HCT116 (cell line): ENCODE measurements around the gene UQCRH. TPM values are rescaled to one million over a fixed set of nuclear protein-coding genes. Genes with fewer than 3 reads are reported as not detected.

Source experiments
- ATAC-seq: fragments of 200-7000 bp; cut with Tn5 transposase; 2 replicates; pipeline ENCODE4 v1.9.1; 2020; ENCODE audit warnings: mild to moderate bottlenecking, moderate library complexity
- BruUV-seq: library from RNA; stranded (reverse); fragments of 400-500 nt; replicated peaks from 2 replicates; lab custom pipeline; 2021; lab: Mats Ljungman, UMichigan
- CTCF ChIA-PET: fragments of 300-600 bp; sonication (Branson Sonifier 250); formaldehyde crosslinking; loops from one replicate; lab custom pipeline; 2021; ENCODE audit warnings: antibody characterized with exemption; lab: Charles Lee
- POLR2A ChIA-PET: fragments of 300-600, 350-600 bp; sonication (Branson Sonifier 250); formaldehyde crosslinking; loops from one replicate; lab custom pipeline; 2021; ENCODE audit warnings: antibody characterized with exemption; lab: Charles Lee
- RAD21 ChIA-PET, 2 experiments: fragments of 300-600 bp; sonication (Branson Sonifier 250); formaldehyde crosslinking; loops; one replicate each; lab custom pipeline; 2023; ENCODE audit warnings: low total read pairs in 2 of 2; ENCODE audit not compliant: uncharacterized antibody in 2 of 2, unreplicated experiment in 2 of 2, low non-redundant PET in 1 of 2; lab: Charles Lee
- DNase-seq: peaks from one replicate; pipeline ENCODE4 v3.0.0-alpha.2; 2010; ENCODE audit warnings: low read depth, low spot score
- H2AFZ ChIP-seq: fragments of 200-600 bp; shearing (Covaris generic), sonication (generic); 2 replicates; pipeline ENCODE4 v1.6.1; 2017; ENCODE audit warnings: low read depth, mixed run types, mixed read lengths, antibody characterized with exemption, low read length; ENCODE audit not compliant: poor library complexity, severe bottlenecking
- H3K27ac ChIP-seq: 2 replicates; pipeline ENCODE4 v1.5.1; 2012; ENCODE audit warnings: low read depth, low read length
- H3K27me3 ChIP-seq: fragments of 200-600 bp; sonication (generic); 2 replicates; pipeline ENCODE4 v1.6.1; 2016; ENCODE audit warnings: mixed run types, low read length, mixed read lengths; ENCODE audit not compliant: insufficient read depth
- H3K36me3 ChIP-seq, 2 experiments: fragments of 200-500 bp in 1 of 2; fragments of 200-600 bp in 1 of 2; sonication (Bioruptor generic) in 1 of 2; sonication (generic) in 1 of 2; 2 replicates each; pipeline versions ENCODE4 v1.5.1 to v1.6.1; 2014 to 2016; ENCODE audit warnings: low read length in 2 of 2, inconsistent platforms in 1 of 2, mixed read lengths in 1 of 2, mixed run types in 1 of 2; ENCODE audit not compliant: insufficient read depth in 2 of 2, control insufficient read depth in 1 of 2
- H3K4me1 ChIP-seq, 2 experiments: fragments of 200-600 bp in 1 of 2; sonication (generic) in 1 of 2; 2 replicates each; pipeline versions ENCODE4 v1.5.1 to v1.6.1; 2012 to 2017; ENCODE audit warnings: low read length in 2 of 2, inconsistent platforms in 1 of 2, mild to moderate bottlenecking in 1 of 2, mixed read lengths in 1 of 2, mixed run types in 1 of 2, moderate library complexity in 1 of 2; ENCODE audit not compliant: insufficient read depth in 2 of 2, control insufficient read depth in 1 of 2
- H3K4me2 ChIP-seq: fragments of 200-600 bp; sonication (generic); 2 replicates; pipeline ENCODE4 v1.6.1; 2017; ENCODE audit warnings: mixed run types, low read length, mixed read lengths
- H3K4me3 ChIP-seq, 2 experiments: fragments of 200-600 bp in 1 of 2; sonication (generic) in 1 of 2; replicated peaks in 1 of 2; 2 replicates each; pipeline ENCODE4 v1.5.1; 2011 to 2016; ENCODE audit warnings: low read length in 2 of 2, control low read depth in 1 of 2, low read depth in 1 of 2, mild to moderate bottlenecking in 1 of 2, mixed read lengths in 1 of 2, mixed run types in 1 of 2
- H3K79me2 ChIP-seq: fragments of 200-600 bp; sonication (generic); 2 replicates; pipeline ENCODE4 v1.6.1; 2017; ENCODE audit warnings: mild to moderate bottlenecking, mixed run types, low read length, moderate library complexity, mixed read lengths; ENCODE audit not compliant: insufficient read depth
- H3K9ac ChIP-seq: fragments of 200-600 bp; sonication (generic); 2 replicates; pipeline ENCODE4 v1.6.1; 2016; ENCODE audit warnings: low read length, mixed read lengths
- H3K9me2 ChIP-seq: fragments of 200-600 bp; sonication (generic), shearing (Covaris generic); 2 replicates; pipeline ENCODE4 v1.6.1; 2017; ENCODE audit warnings: mixed run types, mild to moderate bottlenecking, moderate library complexity; ENCODE audit not compliant: insufficient read depth
- H3K9me3 ChIP-seq, 2 experiments: fragments of 200-500 bp in 1 of 2; fragments of 200-600 bp in 1 of 2; sonication (Bioruptor generic) in 1 of 2; sonication (generic) in 1 of 2; 2 replicates each; pipeline ENCODE4 v1.6.1; 2014 to 2017; ENCODE audit warnings: low read length in 2 of 2, mixed read lengths in 2 of 2, inconsistent platforms in 1 of 2, low read depth in 1 of 2, mild to moderate bottlenecking in 1 of 2, mixed run types in 1 of 2, moderate library complexity in 1 of 2; ENCODE audit not compliant: control insufficient read depth in 1 of 2, insufficient read depth in 1 of 2
- H4K20me1 ChIP-seq: fragments of 200-600 bp; sonication (generic), shearing (Covaris generic); 2 replicates; pipeline ENCODE4 v1.6.1; 2017; ENCODE audit warnings: mixed run types, mild to moderate bottlenecking, moderate library complexity; ENCODE audit not compliant: insufficient read depth
- CBX3 ChIP-seq: IDR thresholded peaks from 2 replicates; pipeline ENCODE4 v1.6.1; 2012; ENCODE audit warnings: low read depth
- ELF1 ChIP-seq: IDR thresholded peaks from 2 replicates; pipeline ENCODE4 v1.6.1; 2012; ENCODE audit warnings: low read depth, borderline replicate concordance
- RAD21 ChIP-seq: IDR thresholded peaks from 2 replicates; pipeline ENCODE4 v1.6.1; 2012; ENCODE audit warnings: low read depth, mild to moderate bottlenecking
- SP1 ChIP-seq: IDR thresholded peaks from 2 replicates; pipeline ENCODE4 v1.6.1; 2012; ENCODE audit warnings: low read depth
- SRF ChIP-seq: IDR thresholded peaks from 2 replicates; pipeline ENCODE4 v1.6.1; 2012; ENCODE audit warnings: low read depth
- TCF7L2 ChIP-seq: IDR thresholded peaks from 2 replicates; pipeline ENCODE4 v1.7.0; 2011; ENCODE audit warnings: borderline replicate concordance, inconsistent platforms; ENCODE audit not compliant: insufficient read depth, insufficient read length; ENCODE audit errors: extremely low read depth
- YY1 ChIP-seq: IDR thresholded peaks from 2 replicates; pipeline ENCODE4 v1.6.1; 2011; ENCODE audit warnings: low read length, low read depth, moderate library complexity, mild to moderate bottlenecking; ENCODE audit not compliant: insufficient replicate concordance; ENCODE audit errors: extremely low read depth
- ZBTB33 ChIP-seq: IDR thresholded peaks from 2 replicates; pipeline ENCODE4 v1.6.1; 2011; ENCODE audit warnings: mild to moderate bottlenecking, low read length, moderate library complexity; ENCODE audit not compliant: insufficient replicate concordance; ENCODE audit errors: extremely low read depth
- ZNF274 ChIP-seq: fragments of 200-500 bp; sonication (Bioruptor generic); IDR thresholded peaks from 2 replicates; pipeline ENCODE4 v1.6.1; 2014; ENCODE audit warnings: mild to moderate bottlenecking, low read depth, low read length, inconsistent platforms
- intact Hi-C: fragments of 100-400 bp; cut with micrococcal nuclease; formaldehyde crosslinking; loops from 2 replicates; pipeline ENCODE4 v1.10.0; 2022
- total RNA-seq: library from RNA; stranded (reverse); gene quantifications from one replicate; pipeline ENCODE4 v1.2.1, GENCODE V29; 2021; ENCODE audit not compliant: unreplicated experiment
- TF ChIP-seq, protein P1 (sequence below): IDR thresholded peaks from 2 replicates; pipeline ENCODE4 v1.6.1; 2012
- TF ChIP-seq, protein P2 (sequence below), 3 experiments: fragments of 200-600 bp in 1 of 3; sonication (generic) in 1 of 3; IDR thresholded peaks in 2 of 3; conservative IDR thresholded peaks in 1 of 3; 2 replicates each; pipeline ENCODE4 v1.5.1; 2012 to 2017; ENCODE audit warnings: low read depth in 2 of 3, low read length in 2 of 3, antibody characterized with exemption in 1 of 3, borderline replicate concordance in 1 of 3, control low read depth in 1 of 3, mild to moderate bottlenecking in 1 of 3, mixed read lengths in 1 of 3, mixed run types in 1 of 3, moderate library complexity in 1 of 3; ENCODE audit not compliant: insufficient read depth in 1 of 3

Gene UQCRH
- total RNA-seq, 1 experiment from 2014 or later = 514 TPM

DNA sequence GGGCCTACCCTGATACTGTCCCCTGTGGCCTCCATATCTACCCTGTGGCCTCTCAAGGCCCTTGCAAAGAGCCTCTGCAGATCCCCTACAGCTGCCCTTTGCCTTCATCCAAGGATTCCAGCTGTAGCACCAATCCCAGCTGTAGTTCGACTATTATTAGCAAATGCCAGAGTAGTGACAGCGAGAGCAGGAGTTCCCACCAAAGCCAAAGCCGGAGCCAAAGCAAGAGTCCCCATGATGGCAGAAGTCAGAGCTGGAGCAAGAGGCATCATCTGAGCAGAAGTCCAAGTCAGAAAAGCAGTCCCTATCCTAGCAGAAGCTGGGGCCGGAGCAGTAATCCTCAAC is 39.8 kb downstream of the UQCRH start:
- no peaks in the 10 kb centered on the region for H3K9me3 ChIP-seq
- peaks cover 12 to 20% of the 10 kb centered on the region in 2 experiments; a peak in 3 of 4 replicates for H3K36me3 ChIP-seq
- no peak overlapping the region for H3K9ac ChIP-seq
- no peak overlapping the region for H3K4me2 ChIP-seq
- no TSS peak for BruUV-seq
- no peak for DNase-seq
- intact Hi-C loops = no loop called here
- peaks cover 34% of the 10 kb centered on the region for H3K79me2 ChIP-seq
- TF ChIP-seq ZNF274 = no peak
- TF ChIP-seq CBX3 = no peak
- no peak for TF ChIP-seq RAD21
- TF ChIP-seq SRF = no peak
- no peak for TF ChIP-seq YY1
- TF ChIP-seq SP1 = no peak
- TF ChIP-seq, all 23 proteins: peak for 0
- H3K4me1 ChIP-seq = peaks cover 22 to 41% of the 10 kb centered on the region in 2 experiments
- ChIA-PET POLR2A (interaction anchor here (1.7 kb wide), 1 partner anchor 10 kb away, joined by 4 read pairs; no protein-coding TSS in a partner anchor), RAD21 (no interaction called here), CTCF (interaction anchor here (1.7 kb wide), 1 partner anchor 10 kb away, joined by 6 read pairs; no protein-coding TSS in a partner anchor)
- no peaks in the 10 kb centered on the region for H3K27me3 ChIP-seq
- H3K4me3 ChIP-seq = no peak overlapping the region
- H3K9me2 ChIP-seq = no peaks in the 10 kb centered on the region
- H4K20me1 ChIP-seq = no peaks in the 10 kb centered on the region
- no peak overlapping the region for H3K27ac ChIP-seq
- no peak overlapping the region for H2AFZ ChIP-seq
- ATAC-seq = no peak

- intact Hi-C loops = no loop called here
- no peak overlapping the region for H2AFZ ChIP-seq
- no peak overlapping the region for H3K4me2 ChIP-seq
- no peaks in the 10 kb centered on the region for H3K9me2 ChIP-seq
- no peaks in the 10 kb centered on the region for H3K27me3 ChIP-seq
- no peak for DNase-seq
- ChIA-PET POLR2A (no interaction called here), RAD21 (no interaction called here), CTCF (interaction anchor here (1.7 kb wide), 1 partner anchor 10 kb away, joined by 6 read pairs; no protein-coding TSS in a partner anchor)
- H3K4me3 ChIP-seq = no peak overlapping the region
- no peak overlapping the region for H3K9ac ChIP-seq
- H3K9me3 ChIP-seq = no peaks in the 10 kb centered on the region
- H3K4me1 ChIP-seq = peaks cover 19 to 39% of the 10 kb centered on the region in 2 experiments
- TF ChIP-seq ZBTB33 = no peak
- no peak for TF ChIP-seq ELF1
- TF ChIP-seq, protein P1, sequence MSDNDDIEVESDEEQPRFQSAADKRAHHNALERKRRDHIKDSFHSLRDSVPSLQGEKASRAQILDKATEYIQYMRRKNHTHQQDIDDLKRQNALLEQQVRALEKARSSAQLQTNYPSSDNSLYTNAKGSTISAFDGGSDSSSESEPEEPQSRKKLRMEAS = no peak
- TF ChIP-seq, protein P2, sequence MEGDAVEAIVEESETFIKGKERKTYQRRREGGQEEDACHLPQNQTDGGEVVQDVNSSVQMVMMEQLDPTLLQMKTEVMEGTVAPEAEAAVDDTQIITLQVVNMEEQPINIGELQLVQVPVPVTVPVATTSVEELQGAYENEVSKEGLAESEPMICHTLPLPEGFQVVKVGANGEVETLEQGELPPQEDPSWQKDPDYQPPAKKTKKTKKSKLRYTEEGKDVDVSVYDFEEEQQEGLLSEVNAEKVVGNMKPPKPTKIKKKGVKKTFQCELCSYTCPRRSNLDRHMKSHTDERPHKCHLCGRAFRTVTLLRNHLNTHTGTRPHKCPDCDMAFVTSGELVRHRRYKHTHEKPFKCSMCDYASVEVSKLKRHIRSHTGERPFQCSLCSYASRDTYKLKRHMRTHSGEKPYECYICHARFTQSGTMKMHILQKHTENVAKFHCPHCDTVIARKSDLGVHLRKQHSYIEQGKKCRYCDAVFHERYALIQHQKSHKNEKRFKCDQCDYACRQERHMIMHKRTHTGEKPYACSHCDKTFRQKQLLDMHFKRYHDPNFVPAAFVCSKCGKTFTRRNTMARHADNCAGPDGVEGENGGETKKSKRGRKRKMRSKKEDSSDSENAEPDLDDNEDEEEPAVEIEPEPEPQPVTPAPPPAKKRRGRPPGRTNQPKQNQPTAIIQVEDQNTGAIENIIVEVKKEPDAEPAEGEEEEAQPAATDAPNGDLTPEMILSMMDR (IDR thresholded peaks at IDR 0.05 in 2 of 3, conservative IDR thresholded peaks at IDR 0.05 in 1 of 3; ENCODE audit: borderline replicate concordance in 1 of 3, insufficient read depth in 1 of 3, low read depth in 2 of 3, low read length in 2 of 3) = no peak
- TF ChIP-seq TCF7L2 = no peak
- peaks cover 34% of the 10 kb centered on the region for H3K79me2 ChIP-seq
- no peak for ATAC-seq
- no peak overlapping the region for H3K27ac ChIP-seq
- no TSS peak for BruUV-seq
- H4K20me1 ChIP-seq = no peaks in the 10 kb centered on the region
- peaks cover 12 to 20% of the 10 kb centered on the region in 2 experiments; a peak in 3 of 4 replicates for H3K36me3 ChIP-seq
These were observed 40.2 kb downstream of the UQCRH start for GRCh38 chr1:46343705-46344104.
